Tibial artery (tissue), 4 donors: ENCODE data around the gene ZNF101.

Experiments
- DNase-seq, 2 donors: peaks; one replicate each; pipeline ENCODE4 v3.0.0-alpha.2; 2019
- H3K27ac ChIP-seq, 2 donors: fragments of 200-600 bp; sonication (generic) in 1 of 2; 1 replicate in 1 of 2; 2 replicates in 1 of 2; pipeline ENCODE4 v1.5.1; 2018 to 2019; ENCODE audit warnings: mild to moderate bottlenecking in 1 of 2
- H3K27me3 ChIP-seq, 2 donors: fragments of 200-600 bp; sonication (generic) in 1 of 2; one replicate each; pipeline versions ENCODE4 v1.5.1 to v1.6.0; 2016 to 2019
- H3K36me3 ChIP-seq, 3 donors: fragments of 200-600 bp; sonication (generic) in 2 of 3; one replicate each; pipeline ENCODE4 v1.5.1; 2016 to 2019; ENCODE audit warnings: mild to moderate bottlenecking in 2 of 3
- H3K4me1 ChIP-seq, 4 donors: fragments of 200-600 bp; sonication (generic) in 2 of 4; 1 replicate in 3 of 4; 2 replicates in 1 of 4; pipeline ENCODE4 v1.5.1; 2016 to 2019
- H3K4me3 ChIP-seq, 2 donors: fragments of 200-600 bp; sonication (generic) in 1 of 2; 1 replicate in 1 of 2; 2 replicates in 1 of 2; pipeline ENCODE4 v1.5.1; 2018 to 2019; ENCODE audit warnings: mild to moderate bottlenecking in 2 of 2
- H3K9me3 ChIP-seq, 3 donors: fragments of 200-600 bp; sonication (generic) in 1 of 3; one replicate each; pipeline ENCODE4 v1.5.1; 2016 to 2019
- CTCF ChIP-seq, 2 experiments: fragments of 200-600 bp in 1 of 2; fragments of 450-650 bp in 1 of 2; IDR thresholded peaks; one replicate each; pipeline ENCODE4 v1.5.1; 2017 to 2019; ENCODE audit warnings: antibody characterized with exemption in 2 of 2, mild to moderate bottlenecking in 1 of 2, moderate library complexity in 1 of 2
- intact Hi-C: fragments of 100-400 bp; cut with DNase I; formaldehyde crosslinking; loops from one replicate; pipeline ENCODE4 v1.15.0; 2023; ENCODE audit warnings: low total_unique reads

The ZNF101 gene

GRCh38 chr19:19655051-19655594 lies 13.5 kb upstream of the ZNF101 start:
- Histone ChIP-seq H3K4me1 (no peaks in the 10 kb centered on the region), H3K27me3 (no peaks in the 10 kb centered on the region), H3K27ac (no peak overlapping the region), H3K9me3 (no peaks in the 10 kb centered on the region), H3K36me3 (peaks cover 97 to 100% (median 98%) of the 10 kb centered on the region in 3 donors), H3K4me3 (no peak overlapping the region)
- DNase-seq = no peak
- intact Hi-C loops = no loop called here
- TF ChIP-seq CTCF (IDR thresholded peaks at IDR 0.05) = no peak

- no peak for DNase-seq
- no peaks in the 10 kb centered on the region for H3K9me3 ChIP-seq
- no peaks in the 10 kb centered on the region for H3K4me1 ChIP-seq
- no peaks in the 10 kb centered on the region for H3K27me3 ChIP-seq
- no peak for TF ChIP-seq CTCF (IDR thresholded peaks at IDR 0.05)
- intact Hi-C loops = no loop called here
- no peak overlapping the region for H3K27ac ChIP-seq
- H3K4me3 ChIP-seq = no peak overlapping the region
- H3K36me3 ChIP-seq = peaks cover 90 to 98% (median 92%) of the 10 kb centered on the region in 3 donors
These were observed 12.8 kb upstream of the ZNF101 start for GRCh38 chr19:19655641-19656343.

DNA sequence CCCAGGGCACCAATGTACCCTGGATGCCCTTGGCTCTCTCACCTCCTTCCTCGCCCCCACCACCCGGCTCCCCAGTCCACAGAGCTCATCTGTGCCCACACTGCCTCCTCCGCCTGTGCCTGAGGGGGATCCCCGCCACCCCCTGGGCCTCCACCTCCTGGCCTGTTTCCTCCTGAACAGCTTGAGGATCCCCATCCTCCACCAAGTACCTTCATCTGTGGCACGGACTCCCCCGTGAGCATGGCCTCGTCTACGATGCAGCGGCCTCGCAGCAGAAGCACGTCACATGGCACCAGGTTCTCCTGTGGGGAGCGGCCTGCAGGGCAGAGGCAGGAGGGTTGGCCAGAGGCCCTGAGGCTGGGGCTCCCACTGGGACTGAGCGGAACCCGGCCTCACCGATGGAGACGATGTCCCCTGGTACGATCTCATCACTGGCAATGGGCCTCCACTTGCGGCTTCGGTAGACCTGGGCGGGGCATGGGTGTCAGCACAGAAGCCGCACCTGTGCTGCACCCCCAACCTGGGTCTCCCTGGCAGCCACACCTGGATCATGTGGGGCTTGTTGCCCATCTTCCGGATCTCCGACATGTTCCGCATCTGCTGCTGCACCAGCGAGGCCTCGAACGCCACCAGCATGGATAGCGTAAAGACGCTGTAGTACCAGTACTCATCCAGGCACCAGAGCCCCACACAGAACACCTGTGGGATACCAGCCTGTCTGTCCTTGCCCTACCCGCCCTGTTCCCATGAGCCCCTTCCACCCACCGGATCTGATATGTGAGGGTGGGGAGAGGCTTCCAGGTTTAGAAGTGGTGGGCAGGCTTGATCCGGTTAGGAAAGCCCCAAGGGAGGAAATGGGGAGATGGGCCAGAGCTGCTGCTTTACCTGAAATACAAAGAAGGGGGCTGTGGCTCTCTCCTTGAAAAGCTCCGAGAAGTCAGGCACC lies 11.9 kb upstream of the ZNF101 start:
- no peak for DNase-seq
- Histone ChIP-seq H3K4me3 (no peak overlapping the region), H3K4me1 (peaks cover 0 to 8% (median 4%) of the 10 kb centered on the region in 4 donors), H3K36me3 (peaks cover 81 to 88% (median 82%) of the 10 kb centered on the region in 3 donors), H3K27ac (no peak overlapping the region), H3K9me3 (no peaks in the 10 kb centered on the region), H3K27me3 (no peaks in the 10 kb centered on the region)
- TF ChIP-seq CTCF (IDR thresholded peaks at IDR 0.05) = no peak
- intact Hi-C loops = no loop called here

- TF ChIP-seq CTCF (IDR thresholded peaks at IDR 0.05) = no peak
- H3K36me3 ChIP-seq = peaks cover 74 to 82% (median 76%) of the 10 kb centered on the region in 3 donors
These were observed 11.2 kb upstream of the ZNF101 start for GRCh38 chr19:19657397-19657783.

GRCh38 chr19:19659646-19660245 lies 8.9 kb upstream of the ZNF101 start:
- Histone ChIP-seq H3K27me3 (no peaks in the 10 kb centered on the region), H3K4me1 (peaks cover 0 to 19% (median 16%) of the 10 kb centered on the region in 4 donors), H3K36me3 (peaks cover 51 to 58% (median 52%) of the 10 kb centered on the region in 3 donors), H3K4me3 (no peak overlapping the region), H3K27ac (no peak overlapping the region), H3K9me3 (no peaks in the 10 kb centered on the region)
- TF ChIP-seq CTCF (IDR thresholded peaks at IDR 0.05) = no peak
- DNase-seq = no peak
- intact Hi-C loops = no loop called here

More at GRCh38 chr19:19657397-19657783, 11.2 kb upstream of the ZNF101 start:
- intact Hi-C loops = no loop called here
- peaks cover 0 to 15% (median 11%) of the 10 kb centered on the region in 4 donors for H3K4me1 ChIP-seq
- no peak for DNase-seq
- H3K9me3 ChIP-seq = no peaks in the 10 kb centered on the region
- H3K27ac ChIP-seq = no peak overlapping the region
- no peaks in the 10 kb centered on the region for H3K27me3 ChIP-seq
- H3K4me3 ChIP-seq = no peak overlapping the region
